IMR-90 (cell line): ENCODE results near the gene LGALS16. TPM values are rescaled to one million over a fixed set of nuclear protein-coding genes. Genes with fewer than 3 reads are reported as not detected.

Experiments
- ATAC-seq: fragments of 200-7000 bp; cut with Tn5 transposase; 2 replicates; pipeline ENCODE4 v1.9.1; 2020; ENCODE audit warnings: low read depth, mild to moderate bottlenecking, moderate library complexity
- BruUV-seq: library from RNA; stranded (reverse); fragments of 400-500 nt; replicated peaks from 2 replicates; lab custom pipeline; 2021; lab: Mats Ljungman, UMichigan
- CTCF ChIA-PET: fragments of 300-600 bp; formaldehyde crosslinking; extraction: SDS; loops from one replicate; lab custom pipeline; 2021; ENCODE audit warnings: antibody characterized with exemption; lab: Yijun Ruan, JAX
- POLR2A ChIA-PET: fragments of 300-600 bp; sonication (Branson Sonifier 250); formaldehyde crosslinking; loops from one replicate; lab custom pipeline; 2022; ENCODE audit warnings: antibody characterized with exemption; ENCODE audit not compliant: unreplicated experiment; lab: Charles Lee
- DNase-seq: peaks from one replicate; pipeline ENCODE4 v3.0.0; 2013
- H2AFZ ChIP-seq: replicated peaks from 2 replicates; pipeline ENCODE3; 2013; ENCODE audit warnings: low read length, mild to moderate bottlenecking; ENCODE audit not compliant: poor library complexity
- H2AK5ac ChIP-seq: 2 replicates; pipeline ENCODE4 v1.6.1; 2013; ENCODE audit warnings: low read depth, low read length, inconsistent platforms
- H2AK9ac ChIP-seq: replicated peaks from 2 replicates; pipeline ENCODE3; 2013; ENCODE audit warnings: mild to moderate bottlenecking, low read depth, low read length, moderate library complexity; ENCODE audit not compliant: poor library complexity
- H2BK120ac ChIP-seq: 2 replicates; pipeline ENCODE4 v1.6.1; 2013; ENCODE audit warnings: low read depth, low read length, inconsistent platforms
- H2BK15ac ChIP-seq: 3 replicates; pipeline ENCODE4 v1.6.1; 2013; ENCODE audit warnings: low read depth, low read length, inconsistent platforms
- H2BK20ac ChIP-seq: 2 replicates; pipeline ENCODE4 v1.6.1; 2013; ENCODE audit warnings: low read depth, mild to moderate bottlenecking, inconsistent platforms, low read length, moderate library complexity
- H2BK5ac ChIP-seq: 2 replicates; pipeline ENCODE4 v1.6.1; 2013; ENCODE audit warnings: mild to moderate bottlenecking, low read depth, low read length, inconsistent platforms; ENCODE audit not compliant: poor library complexity, severe bottlenecking
- H3K14ac ChIP-seq: replicated peaks from 2 replicates; pipeline ENCODE4 v1.6.1; 2013; ENCODE audit warnings: low read depth, low read length, inconsistent platforms
- H3K18ac ChIP-seq: 2 replicates; pipeline ENCODE4 v1.6.1; 2013; ENCODE audit warnings: low read depth, low read length, control low read depth
- H3K23ac ChIP-seq: 2 replicates; pipeline ENCODE4 v1.6.1; 2013; ENCODE audit warnings: low read depth, low read length, inconsistent platforms
- H3K27ac ChIP-seq: 2 replicates; pipeline ENCODE4 v1.5.1; 2013; ENCODE audit warnings: mild to moderate bottlenecking, control low read depth, low read length; ENCODE audit not compliant: insufficient read depth
- H3K27me3 ChIP-seq: 2 replicates; pipeline ENCODE4 v1.6.1; 2013; ENCODE audit warnings: low read length; ENCODE audit not compliant: control insufficient read depth, insufficient read depth
- H3K36me3 ChIP-seq: 2 replicates; pipeline ENCODE4 v1.6.1; 2013; ENCODE audit warnings: low read length, mixed read lengths; ENCODE audit not compliant: control insufficient read depth, insufficient read depth
- H3K4ac ChIP-seq: 2 replicates; pipeline ENCODE4 v1.6.1; 2013; ENCODE audit warnings: low read depth, low read length, inconsistent platforms
- H3K4me1 ChIP-seq: 2 replicates; pipeline ENCODE4 v1.6.1; 2013; ENCODE audit warnings: low read length, mixed read lengths; ENCODE audit not compliant: control insufficient read depth, insufficient read depth
- H3K4me2 ChIP-seq: 2 replicates; pipeline ENCODE4 v1.6.1; 2013; ENCODE audit warnings: low read depth, mild to moderate bottlenecking, control low read depth, low read length, moderate library complexity
- H3K4me3 ChIP-seq: 2 replicates; pipeline ENCODE4 v1.5.1; 2013; ENCODE audit warnings: low read depth, mild to moderate bottlenecking, control low read depth, low read length, moderate library complexity; ENCODE audit not compliant: insufficient read depth
- H3K56ac ChIP-seq: 2 replicates; pipeline ENCODE4 v1.6.1; 2013; ENCODE audit warnings: low read length, inconsistent platforms; ENCODE audit not compliant: insufficient read depth; ENCODE audit errors: extremely low read depth
- H3K79me1 ChIP-seq, 2 experiments: 2 replicates each; pipeline ENCODE4 v1.6.1; 2013; ENCODE audit warnings: low read length in 2 of 2, inconsistent platforms in 1 of 2, low read depth in 1 of 2
- H3K9ac ChIP-seq: 2 replicates; pipeline ENCODE4 v1.6.1; 2013; ENCODE audit warnings: low read depth, low read length, control low read depth
- H3K9me1 ChIP-seq: 2 replicates; pipeline ENCODE4 v1.6.1; 2013; ENCODE audit warnings: low read length, inconsistent platforms; ENCODE audit not compliant: insufficient read depth
- H3K9me3 ChIP-seq: 2 replicates; pipeline ENCODE4 v1.6.1; 2013; ENCODE audit warnings: low read length; ENCODE audit not compliant: control insufficient read depth, insufficient read depth
- H4K20me1 ChIP-seq: 2 replicates; pipeline ENCODE4 v1.6.1; 2013; ENCODE audit warnings: low read length, inconsistent platforms; ENCODE audit not compliant: insufficient read depth
- H4K5ac ChIP-seq: 2 replicates; pipeline ENCODE4 v1.6.1; 2013; ENCODE audit warnings: mild to moderate bottlenecking, low read depth, low read length, control low read depth
- H4K8ac ChIP-seq, 2 experiments: 2 replicates each; pipeline ENCODE4 v1.6.1; 2013; ENCODE audit warnings: low read depth in 2 of 2, low read length in 2 of 2, control low read depth in 1 of 2, inconsistent platforms in 1 of 2
- H4K91ac ChIP-seq: 2 replicates; pipeline ENCODE4 v1.6.1; 2013; ENCODE audit warnings: low read depth, low read length, inconsistent platforms; ENCODE audit not compliant: insufficient read depth
- BHLHE40 ChIP-seq: fragments of 150-350 bp; IDR thresholded peaks from 2 replicates; pipeline ENCODE4 v1.6.1; 2016; ENCODE audit warnings: mild to moderate bottlenecking, low read depth, low read length
- CEBPB ChIP-seq: IDR thresholded peaks from 2 replicates; pipeline ENCODE4 v1.6.1; 2012; ENCODE audit warnings: low read depth, low read length, improper control_type of control experiment
- CHD1 ChIP-seq: IDR thresholded peaks from 2 replicates; pipeline ENCODE4 v1.6.1; 2012; ENCODE audit warnings: low read depth, low read length, improper control_type of control experiment
- CTCF ChIP-seq: conservative IDR thresholded peaks from 2 replicates; pipeline ENCODE4 v1.5.1; 2012; ENCODE audit warnings: mild to moderate bottlenecking, low read depth, low read length, improper control_type of control experiment
- ELK1 ChIP-seq: fragments of 150-350 bp; IDR thresholded peaks from 2 replicates; pipeline ENCODE4 v1.6.1; 2016; ENCODE audit warnings: low read depth, mild to moderate bottlenecking, low read length, moderate library complexity, borderline replicate concordance
- FOS ChIP-seq: fragments of 150-350 bp; IDR thresholded peaks from 2 replicates; pipeline ENCODE4 v1.6.1; 2016; ENCODE audit warnings: low read depth, low read length
- MAFK ChIP-seq: IDR thresholded peaks from 2 replicates; pipeline ENCODE4 v1.6.1; 2012; ENCODE audit warnings: low read depth, low read length, improper control_type of control experiment
- MAZ ChIP-seq: IDR thresholded peaks from 2 replicates; pipeline ENCODE4 v1.6.1; 2012; ENCODE audit warnings: low read depth, mild to moderate bottlenecking, low read length, improper control_type of control experiment, moderate library complexity, borderline replicate concordance
- MXI1 ChIP-seq: IDR thresholded peaks from 2 replicates; pipeline ENCODE4 v1.6.1; 2012; ENCODE audit warnings: low read depth, mild to moderate bottlenecking, low read length, moderate library complexity, borderline replicate concordance
- NFE2L2 ChIP-seq: fragments of 150-350 bp; IDR thresholded peaks from 2 replicates; pipeline ENCODE4 v1.6.1; 2016; ENCODE audit warnings: low read depth, mild to moderate bottlenecking, low read length
- POLR2A ChIP-seq: IDR thresholded peaks from 2 replicates; pipeline ENCODE4 v1.6.1; 2012; ENCODE audit warnings: mild to moderate bottlenecking, low read depth, low read length
- RAD21 ChIP-seq: IDR thresholded peaks from 2 replicates; pipeline ENCODE4 v1.6.1; 2012; ENCODE audit warnings: low read length, improper control_type of control experiment
- RCOR1 ChIP-seq: IDR thresholded peaks from 2 replicates; pipeline ENCODE4 v1.6.1; 2012; ENCODE audit warnings: mild to moderate bottlenecking, low read length, improper control_type of control experiment; ENCODE audit not compliant: insufficient replicate concordance
- RFX5 ChIP-seq: IDR thresholded peaks from 2 replicates; pipeline ENCODE4 v1.8.0; 2012; ENCODE audit warnings: low read depth, mild to moderate bottlenecking, low read length, moderate library complexity
- SMC3 ChIP-seq: fragments of 150-350 bp; IDR thresholded peaks from 2 replicates; pipeline ENCODE4 v1.6.1; 2016; ENCODE audit warnings: low read depth, mild to moderate bottlenecking, antibody characterized with exemption, low read length, moderate library complexity
- USF2 ChIP-seq: fragments of 150-350 bp; IDR thresholded peaks from 2 replicates; pipeline ENCODE4 v1.6.1; 2017; ENCODE audit warnings: mild to moderate bottlenecking, antibody characterized with exemption, low read length, low read depth
- WGBS, 2 experiments: methylation state at CpG; one replicate each; pipeline versions ENCODE4 v1.1.5 to v1.1.7; 2013; ENCODE audit warnings: missing lambda C conversion rate in 2 of 2; ENCODE audit not compliant: insufficient read length in 1 of 2; ENCODE audit errors: extremely low coverage in 2 of 2; 5-methylcytosine and 5-hydroxymethylcytosine counted together
- dilution Hi-C: fragments of 300-500 bp; cut with HindIII; formaldehyde crosslinking; loops from one replicate; pipeline ENCODE4 v1.14.3; 2018; ENCODE audit warnings: low sequenced_read_pairs; ENCODE audit not compliant: unreplicated experiment
- in situ Hi-C: fragments of 300-500 bp; cut with MboI; formaldehyde crosslinking; loops from 3 replicates; pipeline ENCODE4 v1.14.3; 2019; ENCODE audit warnings: low sequenced_read_pairs, inconsistent platforms, mixed read lengths
- intact Hi-C: fragments of 100-400 bp; cut with micrococcal nuclease; formaldehyde crosslinking; loops from 2 replicates; pipeline ENCODE4 v1.10.0; 2022
- polyA plus RNA-seq, 3 experiments: library from polyadenylated mRNA; depleted of rRNA; stranded (reverse); fragments of >200 nt; gene quantifications; 2 replicates each; pipeline ENCODE4 v1.2.3, GENCODE V29; 2012; ENCODE audit warnings: low replicate concordance in 1 of 3
- total RNA-seq: library from RNA; depleted of rRNA; stranded (reverse); fragments of >200 nt; gene quantifications from 2 replicates; pipeline ENCODE4 v1.2.3, GENCODE V29; 2012

LGALS16 gene
- total and polyA plus RNA-seq, 2 of the 4 experiments (the other 2 are of a cell fraction): not detected

- ChIA-PET CTCF (no interaction called here), POLR2A (no interaction called here)
- TF ChIP-seq MXI1 (no peak), FOS (no peak), RCOR1 (no peak), RAD21 (no peak), NFE2L2 (no peak), BHLHE40 (no peak), CTCF (no peak), CHD1 (no peak), POLR2A (no peak), USF2 (no peak), MAZ (no peak), MAFK (no peak), RFX5 (no peak), ELK1 (no peak), CEBPB (no peak), SMC3 (no peak)
- H2AK9ac ChIP-seq: no peak overlapping the region
- no TSS peak for BruUV-seq
- H3K56ac ChIP-seq: no peak overlapping the region
- H2BK15ac ChIP-seq: no peak overlapping the region
- no peak for DNase-seq
- no peak overlapping the region for H4K8ac ChIP-seq
- H3K27me3 ChIP-seq: no peaks in the 10 kb centered on the region
- H4K91ac ChIP-seq: no peak overlapping the region
- H3K36me3 ChIP-seq: no peaks in the 10 kb centered on the region
- no CpG with 5 or more reads among the region's 1 CpG for whole genome bisulfite sequencing, 2 experiments
- intact Hi-C loops: no loop called here
- H3K9me3 ChIP-seq: peaks cover 2% of the 10 kb centered on the region; the same call in 1 of the 2 replicates
- no peak overlapping the region for H3K23ac ChIP-seq
- no peaks in the 10 kb centered on the region for H3K79me1 ChIP-seq
- H2BK120ac ChIP-seq: no peak overlapping the region
- no peaks in the 10 kb centered on the region for H4K20me1 ChIP-seq
- H3K9ac ChIP-seq: no peak overlapping the region
- H2AFZ ChIP-seq: no peak overlapping the region
- no peaks in the 10 kb centered on the region for H3K4me1 ChIP-seq
- in situ Hi-C loops: no loop called here
- no peak overlapping the region for H3K4ac ChIP-seq
- H3K18ac ChIP-seq: no peak overlapping the region
- no peaks in the 10 kb centered on the region for H3K9me1 ChIP-seq
- no peak overlapping the region for H2BK20ac ChIP-seq
- H3K4me3 ChIP-seq: no peak overlapping the region
- no peak overlapping the region for H3K27ac ChIP-seq
- H3K4me2 ChIP-seq: no peak overlapping the region
- no peak overlapping the region for H2BK5ac ChIP-seq
- H3K14ac ChIP-seq: no peak overlapping the region
- dilution Hi-C loops: no loop called here
- no peak for ATAC-seq
- H4K5ac ChIP-seq: no peak overlapping the region
- H2AK5ac ChIP-seq: no peak overlapping the region
Measured at GRCh38 chr19:39617745-39618144, 38.0 kb upstream of the LGALS16 start.
